Endometrial microvascular endothelial cells (primary cell): ENCODE data around the gene SORBS1. TPM values are rescaled to one million over a fixed set of nuclear protein-coding genes. Genes with fewer than 3 reads are reported as not detected.

Experiments
- in situ Hi-C: cut with HindIII; loops from 2 replicates; pipeline ENCODE4 v1.10.0; 2017; ENCODE audit warnings: low sequenced_read_pairs, low pct_unique_long_range_greater_than_20kb; ENCODE audit errors: inconsistent ontology term
- total RNA-seq: library from RNA; depleted of rRNA; stranded (reverse); fragments of >200 nt; gene quantifications from one replicate; pipeline ENCODE4 v1.2.3, GENCODE V29; 2015; ENCODE audit errors: inconsistent ontology term

Gene SORBS1
- total RNA-seq, 1 donor from 2014 or later, result 4.5 TPM

- in situ Hi-C loops, result no loop called here
Measured at GRCh38 chr10:95279042-95279820, 281.9 kb downstream of the SORBS1 start.

- in situ Hi-C loops, result no loop called here
Measured at GRCh38 chr10:95278061-95278988, 282.8 kb downstream of the SORBS1 start.

GRCh38 chr10:95277614-95278013 lies 283.6 kb downstream of the SORBS1 start:
- in situ Hi-C loops, result no loop called here

DNA sequence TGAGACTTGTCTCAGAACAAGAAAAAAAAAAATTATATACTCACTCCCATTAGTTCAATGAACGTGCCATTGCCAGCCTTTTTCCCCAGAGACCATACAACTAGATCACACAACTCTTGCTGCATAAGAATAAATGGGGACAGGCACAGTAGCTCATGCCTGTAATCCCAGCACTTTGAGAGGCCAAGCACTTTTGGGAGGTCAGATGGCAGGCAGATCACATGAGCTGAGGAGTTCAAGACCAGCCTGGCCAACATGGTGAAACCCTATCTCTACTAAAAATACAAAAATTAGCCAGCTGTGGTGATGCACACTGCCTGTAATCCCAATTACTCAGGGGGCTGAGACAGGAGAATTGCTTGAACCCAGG lies 284.0 kb downstream of the SORBS1 start:
- in situ Hi-C loops, result no loop called here

GRCh38 chr10:95276367-95277200 lies 284.6 kb downstream of the SORBS1 start:
- in situ Hi-C loops, result no loop called here

- in situ Hi-C loops, result no loop called here
Measured at GRCh38 chr10:95275726-95276366, 285.3 kb downstream of the SORBS1 start.

GRCh38 chr10:95273393-95274312 lies 287.5 kb downstream of the SORBS1 start:
- in situ Hi-C loops, result no loop called here

DNA sequence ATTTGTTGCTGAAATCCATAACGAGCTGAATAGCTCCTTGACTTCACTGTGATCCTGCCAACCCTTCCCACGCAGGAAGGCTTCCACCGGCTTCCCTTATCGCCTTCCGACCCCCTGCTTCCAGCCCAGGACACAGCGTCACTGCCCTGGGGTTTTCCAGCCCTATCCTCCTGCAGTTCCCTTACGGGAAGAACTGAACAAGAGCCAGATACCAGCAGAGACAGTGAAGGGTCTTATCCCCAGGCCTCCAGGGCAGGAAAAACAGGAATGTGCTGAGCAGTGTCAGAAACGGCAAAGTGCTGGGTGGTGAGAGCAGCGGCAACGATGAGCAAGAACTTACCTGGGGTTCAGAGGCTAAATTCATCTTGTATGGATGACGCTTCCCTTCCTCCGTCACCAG lies 292.7 kb downstream of the SORBS1 start:
- in situ Hi-C loops, result no loop called here

- in situ Hi-C loops, result no loop called here
Measured at GRCh38 chr10:95267251-95267650, 293.9 kb downstream of the SORBS1 start.

DNA sequence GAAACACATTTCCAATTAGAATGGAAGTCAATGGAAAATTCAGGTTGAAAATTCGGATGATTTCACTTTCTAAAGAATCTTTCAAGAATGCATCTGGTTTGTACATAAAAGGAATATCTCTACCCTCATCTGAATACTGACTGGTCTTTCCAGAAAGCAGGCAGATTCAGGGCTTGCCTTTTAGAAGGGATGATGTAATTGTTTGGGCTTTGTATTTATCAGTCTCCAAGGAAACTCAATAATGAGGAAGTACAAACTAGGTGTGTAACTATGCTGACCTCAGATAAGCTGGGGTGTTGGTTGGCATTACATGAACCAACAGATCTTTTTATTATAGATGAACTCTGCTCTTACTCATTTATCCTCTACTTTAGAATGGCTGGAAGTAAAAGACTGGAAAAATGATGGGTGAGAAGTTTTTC lies 294.5 kb downstream of the SORBS1 start:
- in situ Hi-C loops, result no loop called here

DNA sequence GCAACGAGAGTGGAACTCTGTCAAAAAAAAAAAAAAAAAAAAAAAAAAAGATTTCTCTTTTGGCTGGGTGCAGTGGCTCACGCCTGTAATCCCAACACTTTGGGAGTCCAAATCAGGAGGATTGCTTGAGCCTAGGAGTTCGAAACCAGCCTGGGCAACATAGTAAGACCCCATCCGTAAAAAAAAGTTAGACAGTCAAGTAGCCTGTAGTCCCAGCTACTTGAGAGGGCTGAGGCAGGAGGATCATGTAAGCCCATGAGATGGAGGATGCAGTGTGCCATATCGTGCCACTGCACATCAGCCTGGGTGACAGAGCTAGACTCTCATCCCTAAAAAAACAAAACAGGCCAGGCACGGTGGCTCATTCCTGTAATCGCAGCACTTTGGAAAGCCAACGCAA lies 295.6 kb downstream of the SORBS1 start:
- in situ Hi-C loops, result no loop called here

- in situ Hi-C loops, result no loop called here
Measured at GRCh38 chr10:95264227-95265051, 296.7 kb downstream of the SORBS1 start.

GRCh38 chr10:95263864-95264226 lies 297.3 kb downstream of the SORBS1 start:
- in situ Hi-C loops, result no loop called here

DNA sequence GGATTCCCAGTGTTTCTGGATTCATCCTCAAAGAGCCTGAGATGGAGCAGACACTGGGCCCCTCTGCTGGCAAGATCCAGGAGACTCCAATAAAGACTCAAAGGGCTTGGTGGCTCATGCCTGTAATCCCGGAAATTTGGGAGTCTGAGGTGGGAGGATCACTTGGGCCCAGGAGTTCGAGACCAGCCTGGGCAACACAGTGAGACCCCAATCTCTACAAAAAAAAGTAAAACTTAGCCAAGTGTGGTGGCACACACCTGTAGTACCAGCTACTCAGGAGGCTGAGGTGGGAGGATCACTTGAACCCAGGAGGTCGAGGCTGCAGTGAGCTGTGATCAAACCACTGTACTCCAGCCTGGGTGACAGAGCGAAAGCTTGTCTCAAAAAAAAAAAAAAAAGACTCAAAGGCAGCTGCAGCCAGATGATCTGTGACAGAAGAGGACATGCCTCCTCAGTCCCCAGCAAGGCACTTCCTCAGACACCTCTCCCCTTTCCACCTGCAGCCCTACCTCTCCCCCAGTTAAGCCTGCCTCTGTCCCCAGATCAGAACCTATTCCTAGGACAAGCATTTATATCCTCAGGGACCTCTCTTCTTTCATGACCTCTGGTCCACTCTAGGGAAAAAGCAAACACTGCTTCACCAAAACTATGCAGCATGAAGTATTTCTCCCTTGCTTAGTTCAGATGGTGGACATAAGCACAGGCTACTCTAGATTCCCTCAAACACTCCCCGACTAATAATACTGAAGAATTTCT lies 298.2 kb downstream of the SORBS1 start:
- in situ Hi-C loops, result no loop called here

- in situ Hi-C loops, result no loop called here
Measured at GRCh38 chr10:95261926-95262325, 299.2 kb downstream of the SORBS1 start.
